GM12864 (cell line): ENCODE measurements around the gene HDAC4.

ENCODE experiments used
- DNase-seq: peaks from one replicate; pipeline ENCODE4 v3.0.0-alpha.2; 2011; ENCODE audit warnings: low read depth
- H3K4me3 ChIP-seq: 2 replicates; pipeline ENCODE4 v1.5.1; 2011; ENCODE audit warnings: mild to moderate bottlenecking, low read depth, low read length, control low read depth
- CTCF ChIP-seq: IDR thresholded peaks from 2 replicates; pipeline ENCODE4 v1.5.1; 2011; ENCODE audit warnings: low read depth, mild to moderate bottlenecking, moderate library complexity, low read length, control low read depth, inconsistent platforms; ENCODE audit errors: missing control alignments

Gene HDAC4

GRCh38 chr2:239360421-239361310 lies 40.2 kb downstream of the HDAC4 start:
- no peak for DNase-seq
- H3K4me3 ChIP-seq, result no peak overlapping the region
- no peak for TF ChIP-seq CTCF

GRCh38 chr2:239360008-239360407 lies 40.8 kb downstream of the HDAC4 start:
- no peak for DNase-seq
- TF ChIP-seq CTCF, result no peak
- H3K4me3 ChIP-seq, result no peak overlapping the region

GRCh38 chr2:239359196-239359912 lies 41.5 kb downstream of the HDAC4 start:
- H3K4me3 ChIP-seq, result no peak overlapping the region
- no peak for TF ChIP-seq CTCF
- DNase-seq, result no peak

GRCh38 chr2:239358062-239358754 lies 42.6 kb downstream of the HDAC4 start:
- DNase-seq, result no peak
- H3K4me3 ChIP-seq, result no peak overlapping the region
- no peak for TF ChIP-seq CTCF

GRCh38 chr2:239355724-239356123 lies 45.1 kb downstream of the HDAC4 start:
- DNase-seq, result no peak
- H3K4me3 ChIP-seq, result no peak overlapping the region
- TF ChIP-seq CTCF, result no peak

GRCh38 chr2:239355139-239355538 lies 45.7 kb downstream of the HDAC4 start:
- no peak for TF ChIP-seq CTCF
- DNase-seq, result no peak
- H3K4me3 ChIP-seq, result no peak overlapping the region
